GM18499 (cell line): ENCODE results near the gene CMTM8.
"Not testable (repeated sequence)": the region's sequence is repeated elsewhere in the genome, so short reads cannot be mapped to it uniquely, and the experiment has no call there.

Source experiments
- ATAC-seq: cut with Tn5 transposase; IDR thresholded peaks from one replicate; pipeline ENCODE4 v1.9.1; 2021; ENCODE audit warnings: moderate number of reproducible peaks; ENCODE audit not compliant: insufficient read depth, unreplicated experiment

Gene CMTM8

GRCh38 chr3:32371461-32372212 lies 133.2 kb downstream of the CMTM8 start:
- ATAC-seq, result no peak

- no peak for ATAC-seq
Measured at GRCh38 chr3:32372213-32372490, 133.7 kb downstream of the CMTM8 start.

GRCh38 chr3:32373276-32373675 lies 134.8 kb downstream of the CMTM8 start:
- ATAC-seq, result no peak

- ATAC-seq, result no peak
Measured at GRCh38 chr3:32373844-32374243, 135.4 kb downstream of the CMTM8 start.

GRCh38 chr3:32374788-32375595 lies 136.5 kb downstream of the CMTM8 start:
- no peak for ATAC-seq

GRCh38 chr3:32375596-32375930 lies 137.1 kb downstream of the CMTM8 start:
- ATAC-seq, result no peak

- no peak for ATAC-seq
Measured at GRCh38 chr3:32376115-32376514, 137.6 kb downstream of the CMTM8 start.

- ATAC-seq, result no peak
Measured at GRCh38 chr3:32379831-32380500, 141.5 kb downstream of the CMTM8 start.

GRCh38 chr3:32381922-32382321 lies 143.4 kb downstream of the CMTM8 start:
- ATAC-seq, result no peak

- ATAC-seq, result no peak
Measured at GRCh38 chr3:32383136-32383711, 144.7 kb downstream of the CMTM8 start.

GRCh38 chr3:32384938-32385337 lies 146.5 kb downstream of the CMTM8 start:
- ATAC-seq, result no peak

GRCh38 chr3:32387512-32387911 lies 149.0 kb downstream of the CMTM8 start:
- ATAC-seq, result no peak

GRCh38 chr3:32389577-32389976 lies 151.1 kb downstream of the CMTM8 start:
- ATAC-seq, result not testable (repeated sequence)

GRCh38 chr3:32391643-32392535 lies 153.4 kb downstream of the CMTM8 start, which contains the start of gene CMTM7:
CMTM7 (plus strand) TSS chr3:32391853; CDS start chr3:32391907, 54 bp downstream.
- peak; percentile 47 for ATAC-seq

- no peak for ATAC-seq
Measured at GRCh38 chr3:32392536-32393302, 154.2 kb downstream of the CMTM8 start.

- ATAC-seq, result no peak
Measured at GRCh38 chr3:32395496-32395895, 157.0 kb downstream of the CMTM8 start.

GRCh38 chr3:32397941-32398340 lies 159.5 kb downstream of the CMTM8 start:
- no peak for ATAC-seq

- no peak for ATAC-seq
Measured at GRCh38 chr3:32398531-32398930, 160.1 kb downstream of the CMTM8 start.

- ATAC-seq, result no peak
Measured at GRCh38 chr3:32399030-32399620, 160.6 kb downstream of the CMTM8 start.
